CD8-positive, alpha-beta memory T cell (primary cell): Measurements from ENCODE around the gene TMEM11. TPM values are rescaled to one million over a fixed set of nuclear protein-coding genes. Genes with fewer than 3 reads are reported as not detected.
"Not testable (repeated sequence)": the region's sequence is repeated elsewhere in the genome, so short reads cannot be mapped to it uniquely, and the experiment has no call there.

Experiments used
- CTCF ChIA-PET: fragments of 350-600 bp; sonication (Branson Sonifier 250); formaldehyde crosslinking; loops from one replicate; lab custom pipeline; 2021; ENCODE audit warnings: antibody characterized with exemption; lab: Charles Lee
- POLR2A ChIA-PET: fragments of 350-600 bp; sonication (Branson Sonifier 250); formaldehyde crosslinking; loops from one replicate; lab custom pipeline; 2021; ENCODE audit warnings: antibody characterized with exemption; lab: Charles Lee
- DNase-seq, 5 donors: peaks; one replicate each; pipeline versions ENCODE4 v3.0.0 to v3.0.0-alpha.2; 2020 to 2022; ENCODE audit warnings: mixed read lengths in 1 of 5
- H3K27ac ChIP-seq: one replicate; pipeline ENCODE4 v1.7.0; 2013; ENCODE audit warnings: low read depth, mild to moderate bottlenecking, low read length, moderate library complexity
- H3K27me3 ChIP-seq: 2 replicates; pipeline ENCODE4 v1.7.0; 2013; ENCODE audit warnings: low read length, mild to moderate bottlenecking; ENCODE audit not compliant: insufficient read depth, poor library complexity, severe bottlenecking
- H3K36me3 ChIP-seq: 2 replicates; pipeline ENCODE4 v1.7.0; 2013; ENCODE audit warnings: mild to moderate bottlenecking, low read length, moderate library complexity; ENCODE audit not compliant: insufficient read depth
- H3K4me1 ChIP-seq: 2 replicates; pipeline ENCODE4 v1.7.0; 2013; ENCODE audit warnings: mild to moderate bottlenecking, low read length, moderate library complexity; ENCODE audit not compliant: insufficient read depth
- H3K4me3 ChIP-seq: 2 replicates; pipeline ENCODE4 v1.7.0; 2013; ENCODE audit warnings: mild to moderate bottlenecking, low read length
- H3K9me3 ChIP-seq: 2 replicates; pipeline ENCODE4 v1.7.0; 2013; ENCODE audit warnings: mild to moderate bottlenecking, low read length
- H3K27ac Mint-ChIP-seq, 8 donors: one replicate each; pipeline ENCODE4 v1.8.0; 2020 to 2021; ENCODE audit warnings: mixed read lengths in 8 of 8, mild to moderate bottlenecking in 6 of 8, inconsistent platforms in 3 of 8, moderate library complexity in 3 of 8
- H3K27me3 Mint-ChIP-seq, 2 donors: one replicate each; pipeline ENCODE4 v1.8.0; 2020 to 2021; ENCODE audit warnings: mixed read lengths in 2 of 2, mild to moderate bottlenecking in 1 of 2, moderate library complexity in 1 of 2
- H3K36me3 Mint-ChIP-seq, 3 donors: one replicate each; pipeline ENCODE4 v1.8.0; 2020 to 2021; ENCODE audit warnings: mixed read lengths in 3 of 3, inconsistent platforms in 1 of 3, mild to moderate bottlenecking in 1 of 3
- H3K4me1 Mint-ChIP-seq, 3 donors: one replicate each; pipeline ENCODE4 v1.8.0; 2020 to 2021; ENCODE audit warnings: mixed read lengths in 3 of 3, inconsistent platforms in 1 of 3, mild to moderate bottlenecking in 1 of 3
- H3K4me3 Mint-ChIP-seq, 7 donors: one replicate each; pipeline ENCODE4 v1.8.0; 2020 to 2021; ENCODE audit warnings: mixed read lengths in 7 of 7, mild to moderate bottlenecking in 6 of 7, moderate library complexity in 4 of 7, inconsistent platforms in 2 of 7
- H3K9me3 Mint-ChIP-seq, 5 donors: one replicate each; pipeline ENCODE4 v1.8.0; 2020 to 2022; ENCODE audit warnings: mixed read lengths in 5 of 5, mild to moderate bottlenecking in 3 of 5, moderate library complexity in 2 of 5, inconsistent platforms in 1 of 5
- polyA plus RNA-seq: library from polyadenylated mRNA; unstranded; fragments of 300-500 nt; fragmentation: Illumina TruSeq; gene quantifications from one replicate; pipeline ENCODE4 v1.2.3, GENCODE V29; 2021
- total RNA-seq, 2 experiments: library from RNA; stranded (reverse); gene quantifications; one replicate each; pipeline ENCODE4 v1.2.3, GENCODE V29; 2021

Gene TMEM11
- total and polyA plus RNA-seq, 3 experiments from 2014 or later = 26.1 to 37.4 (median 29.8) TPM

- H3K27ac ChIP-seq = no peak overlapping the region
- no peaks in the 10 kb centered on the region for H3K4me1 Mint-ChIP-seq
- H3K4me3 ChIP-seq = no peak overlapping the region
- H3K27ac Mint-ChIP-seq = no peak overlapping the region
- H3K27me3 Mint-ChIP-seq = no peaks in the 10 kb centered on the region
- H3K9me3 Mint-ChIP-seq = peaks cover 0 to 2% (median 0%) of the 10 kb centered on the region in 5 donors
- H3K4me3 Mint-ChIP-seq = no peak overlapping the region
- no peaks in the 10 kb centered on the region for H3K27me3 ChIP-seq
- no peaks in the 10 kb centered on the region for H3K9me3 ChIP-seq
- no peaks in the 10 kb centered on the region for H3K4me1 ChIP-seq
- CTCF ChIA-PET = no interaction called here
- POLR2A ChIA-PET = no interaction called here
- no peaks in the 10 kb centered on the region for H3K36me3 ChIP-seq
- peaks cover 0 to 8% (median 0%) of the 10 kb centered on the region in 3 donors for H3K36me3 Mint-ChIP-seq
- peak in 1 of 5 donors; percentile 17 for DNase-seq
Measured at GRCh38 chr17:21228111-21228510, 14.2 kb upstream of the TMEM11 start.

GRCh38 chr17:21227277-21227676, 13.3 kb upstream of the TMEM11 start:
- H3K27me3 Mint-ChIP-seq, H3K36me3 Mint-ChIP-seq, H3K9me3 ChIP-seq, POLR2A ChIA-PET, DNase-seq, H3K27me3 ChIP-seq, H3K36me3 ChIP-seq, H3K9me3 Mint-ChIP-seq, H3K4me1 Mint-ChIP-seq, H3K27ac Mint-ChIP-seq, CTCF ChIA-PET, H3K4me3 ChIP-seq, H3K4me3 Mint-ChIP-seq, H3K27ac ChIP-seq, H3K4me1 ChIP-seq: not testable (repeated sequence)

GRCh38 chr17:21223086-21223485, 9.1 kb upstream of the TMEM11 start:
- peaks cover 3% of the 10 kb centered on the region for H3K36me3 ChIP-seq
- no peak overlapping the region for H3K4me3 ChIP-seq
- no peak overlapping the region for H3K27ac ChIP-seq
- DNase-seq = peak in 1 of 5 donors; percentile 9
- H3K27ac Mint-ChIP-seq = peak overlapping the region in 1 of 8 donors; percentile 47
- ChIA-PET CTCF (no interaction called here), POLR2A (interaction anchor here (0.7 kb wide), 1 partner anchor 9 kb away, joined by 3 read pairs; the partner anchor contains the start of gene TMEM11)
- H3K4me1 ChIP-seq = no peaks in the 10 kb centered on the region
- H3K27me3 ChIP-seq = no peaks in the 10 kb centered on the region
- no peaks in the 10 kb centered on the region for H3K9me3 Mint-ChIP-seq
- H3K4me1 Mint-ChIP-seq = peaks cover 0 to 1% (median 0%) of the 10 kb centered on the region in 3 donors
- no peaks in the 10 kb centered on the region for H3K9me3 ChIP-seq
- no peak overlapping the region for H3K4me3 Mint-ChIP-seq
- H3K27me3 Mint-ChIP-seq = peaks cover 0 to 3% of the 10 kb centered on the region in 2 donors
- peaks cover 2 to 10% (median 5%) of the 10 kb centered on the region in 3 donors for H3K36me3 Mint-ChIP-seq

- H3K4me1 ChIP-seq = peaks cover 12% of the 10 kb centered on the region
- Mint-ChIP-seq H3K9me3 (no peaks in the 10 kb centered on the region), H3K4me1 (peaks cover 15 to 22% (median 17%) of the 10 kb centered on the region in 3 donors), H3K27me3 (peaks cover 0 to 3% of the 10 kb centered on the region in 2 donors), H3K27ac (no peak overlapping the region), H3K36me3 (peaks cover 2 to 13% (median 5%) of the 10 kb centered on the region in 3 donors), H3K4me3 (no peak overlapping the region)
- DNase-seq = no peak
- no peak overlapping the region for H3K27ac ChIP-seq
- H3K36me3 ChIP-seq = peaks cover 3% of the 10 kb centered on the region
- ChIA-PET CTCF (no interaction called here), POLR2A (no interaction called here)
- no peaks in the 10 kb centered on the region for H3K9me3 ChIP-seq
- H3K4me3 ChIP-seq = no peak overlapping the region
- no peaks in the 10 kb centered on the region for H3K27me3 ChIP-seq
Measured at GRCh38 chr17:21218831-21219380, 4.9 kb upstream of the TMEM11 start.

GRCh38 chr17:21218101-21218500, 4.1 kb upstream of the TMEM11 start:
- Histone ChIP-seq H3K4me1 (peaks cover 16% of the 10 kb centered on the region), H3K27ac (no peak overlapping the region), H3K9me3 (no peaks in the 10 kb centered on the region), H3K4me3 (no peak overlapping the region), H3K36me3 (peaks cover 3% of the 10 kb centered on the region), H3K27me3 (no peaks in the 10 kb centered on the region)
- H3K36me3 Mint-ChIP-seq = peaks cover 2 to 16% (median 5%) of the 10 kb centered on the region in 3 donors
- peak overlapping the region in 1 of 8 donors; percentile 81 for H3K27ac Mint-ChIP-seq
- DNase-seq = peak in 1 of 5 donors; percentile 4
- no peaks in the 10 kb centered on the region for H3K9me3 Mint-ChIP-seq
- H3K4me3 Mint-ChIP-seq = peak overlapping the region in 1 of 7 donors; percentile 64
- H3K4me1 Mint-ChIP-seq = peaks cover 18 to 25% (median 23%) of the 10 kb centered on the region in 3 donors
- peaks cover 0 to 3% of the 10 kb centered on the region in 2 donors for H3K27me3 Mint-ChIP-seq
- POLR2A ChIA-PET = no interaction called here
- CTCF ChIA-PET = interaction anchor here (1.2 kb wide), 1 partner anchor 99 kb away, joined by 3 read pairs; no protein-coding TSS in a partner anchor

- peak overlapping the region in 2 of 8 donors; percentile 38 to 81 for H3K27ac Mint-ChIP-seq
- peak overlapping the region in 3 of 7 donors; percentile 42 to 79 (median 55) for H3K4me3 Mint-ChIP-seq
- ChIA-PET POLR2A (no interaction called here), CTCF (interaction anchor here (1.2 kb wide), 1 partner anchor 98 kb away, joined by 3 read pairs; no protein-coding TSS in a partner anchor)
- no peaks in the 10 kb centered on the region for H3K9me3 Mint-ChIP-seq
- H3K4me1 ChIP-seq = peaks cover 23% of the 10 kb centered on the region
- H3K36me3 ChIP-seq = peaks cover 3% of the 10 kb centered on the region
- no peaks in the 10 kb centered on the region for H3K9me3 ChIP-seq
- peaks cover 25 to 33% (median 31%) of the 10 kb centered on the region in 3 donors for H3K4me1 Mint-ChIP-seq
- no peak overlapping the region for H3K27ac ChIP-seq
- peaks cover 0 to 3% of the 10 kb centered on the region in 2 donors for H3K27me3 Mint-ChIP-seq
- peaks cover 2 to 15% (median 5%) of the 10 kb centered on the region in 3 donors for H3K36me3 Mint-ChIP-seq
- H3K27me3 ChIP-seq = no peaks in the 10 kb centered on the region
- no peak overlapping the region for H3K4me3 ChIP-seq
- peak in 1 of 5 donors; percentile 10 for DNase-seq
Measured at GRCh38 chr17:21217346-21217745, 3.4 kb upstream of the TMEM11 start.

GRCh38 chr17:21215935-21216334, 2.0 kb upstream of the TMEM11 start:
- Histone ChIP-seq H3K9me3 (no peaks in the 10 kb centered on the region), H3K36me3 (peaks cover 3% of the 10 kb centered on the region), H3K4me3 (no peak overlapping the region), H3K4me1 (peaks cover 37% of the 10 kb centered on the region), H3K27ac (no peak overlapping the region), H3K27me3 (no peaks in the 10 kb centered on the region)
- ChIA-PET CTCF (no interaction called here), POLR2A (no interaction called here)
- no peaks in the 10 kb centered on the region for H3K9me3 Mint-ChIP-seq
- H3K4me1 Mint-ChIP-seq = peaks cover 37 to 47% (median 45%) of the 10 kb centered on the region in 3 donors
- H3K27ac Mint-ChIP-seq = peak overlapping the region in 4 of 8 donors; percentile 9 to 87 (median 50)
- peaks cover 0 to 3% of the 10 kb centered on the region in 2 donors for H3K27me3 Mint-ChIP-seq
- no peak for DNase-seq
- H3K36me3 Mint-ChIP-seq = peaks cover 0 to 11% (median 0%) of the 10 kb centered on the region in 3 donors
- H3K4me3 Mint-ChIP-seq = peak overlapping the region; percentile 32 to 96 (median 92)
